Mesodermal cell (in vitro differentiated cells): ENCODE data around the gene MSMP.

ENCODE experiments used
- H3K27ac ChIP-seq: 2 replicates; pipeline ENCODE4 v1.7.0; 2013; ENCODE audit warnings: mild to moderate bottlenecking, low read depth, low read length, moderate library complexity; ENCODE audit not compliant: severe bottlenecking
- H3K36me3 ChIP-seq: 2 replicates; pipeline ENCODE4 v1.7.1; 2013; ENCODE audit warnings: mild to moderate bottlenecking, low read length, moderate library complexity; ENCODE audit not compliant: control insufficient read depth, insufficient read depth
- H3K4me1 ChIP-seq: one replicate; pipeline ENCODE4 v1.7.1; 2013; ENCODE audit warnings: mild to moderate bottlenecking, low read length; ENCODE audit not compliant: insufficient read depth, control insufficient read depth, poor library complexity, severe bottlenecking
- H3K4me3 ChIP-seq: 2 replicates; pipeline ENCODE4 v1.7.0; 2013; ENCODE audit warnings: low read length, control low read depth, mild to moderate bottlenecking; ENCODE audit not compliant: insufficient read depth, poor library complexity, severe bottlenecking; ENCODE audit errors: extremely low read depth
- H3K9me3 ChIP-seq: 2 replicates; pipeline ENCODE4 v1.7.1; 2013; ENCODE audit warnings: mild to moderate bottlenecking, low read length, moderate library complexity; ENCODE audit not compliant: control insufficient read depth
- WGBS, 2 experiments: methylation state at CpG; one replicate each; pipeline ENCODE4 v1.1.5; 2013; ENCODE audit warnings: missing lambda C conversion rate in 2 of 2; ENCODE audit not compliant: insufficient coverage in 2 of 2; 5-methylcytosine and 5-hydroxymethylcytosine counted together

The MSMP gene

DNA sequence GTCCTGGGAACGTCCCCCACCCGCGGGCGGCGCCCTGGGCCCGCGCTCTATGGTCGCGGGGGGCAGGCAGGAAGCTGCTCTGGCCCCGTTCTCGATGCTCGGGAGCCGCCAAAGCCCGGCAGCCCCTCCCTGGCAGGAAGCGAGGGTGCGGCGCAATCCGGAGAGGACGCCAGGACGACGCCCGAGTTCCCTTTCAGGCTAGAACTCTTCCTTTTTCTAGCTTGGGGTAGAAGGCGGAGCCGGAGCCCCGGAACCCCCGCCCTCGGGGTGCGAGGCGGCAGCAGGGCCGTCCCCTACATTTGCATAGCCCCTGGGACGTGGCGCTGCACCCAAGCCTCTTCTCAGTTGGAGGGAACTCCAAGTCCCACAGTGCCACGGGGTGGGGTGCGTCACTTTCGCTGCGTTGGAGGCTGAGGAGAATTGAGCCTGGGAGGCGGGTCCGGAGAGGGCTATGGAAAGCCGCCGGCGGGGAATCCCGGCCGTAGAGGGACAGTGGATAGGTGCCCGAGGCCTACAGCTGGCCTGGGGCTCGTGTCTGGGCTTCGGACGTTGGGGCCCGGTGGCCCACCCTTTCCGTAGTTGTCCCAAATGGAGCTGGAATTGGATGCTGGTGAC is 21.8 kb downstream of the MSMP start, which contains the start of the genes CREB3 and TLN1:
Gene CREB3, plus strand, starts transcription at position 482 of the 615 bp plus-strand sequence. Its CDS starts 107 bp downstream, at position 589.
Gene TLN1, minus strand, starts transcription at position 11 of the 615 bp plus-strand sequence. CDS start 6,501 bp downstream, outside the sequence.
- 0% methylated on average over 45 to 48 of the region's 49 CpGs for WGBS, 2 experiments
- H3K4me3 ChIP-seq, result peak within 1 kb of the TSS; percentile 94
- no peaks in the 10 kb centered on the region for H3K9me3 ChIP-seq
- peak within 1 kb of the TSS; percentile 91 for H3K27ac ChIP-seq
- H3K4me1 ChIP-seq, result peaks cover 49% of the 10 kb centered on the region
- peaks cover 31% of the 10 kb centered on the region for H3K36me3 ChIP-seq

DNA sequence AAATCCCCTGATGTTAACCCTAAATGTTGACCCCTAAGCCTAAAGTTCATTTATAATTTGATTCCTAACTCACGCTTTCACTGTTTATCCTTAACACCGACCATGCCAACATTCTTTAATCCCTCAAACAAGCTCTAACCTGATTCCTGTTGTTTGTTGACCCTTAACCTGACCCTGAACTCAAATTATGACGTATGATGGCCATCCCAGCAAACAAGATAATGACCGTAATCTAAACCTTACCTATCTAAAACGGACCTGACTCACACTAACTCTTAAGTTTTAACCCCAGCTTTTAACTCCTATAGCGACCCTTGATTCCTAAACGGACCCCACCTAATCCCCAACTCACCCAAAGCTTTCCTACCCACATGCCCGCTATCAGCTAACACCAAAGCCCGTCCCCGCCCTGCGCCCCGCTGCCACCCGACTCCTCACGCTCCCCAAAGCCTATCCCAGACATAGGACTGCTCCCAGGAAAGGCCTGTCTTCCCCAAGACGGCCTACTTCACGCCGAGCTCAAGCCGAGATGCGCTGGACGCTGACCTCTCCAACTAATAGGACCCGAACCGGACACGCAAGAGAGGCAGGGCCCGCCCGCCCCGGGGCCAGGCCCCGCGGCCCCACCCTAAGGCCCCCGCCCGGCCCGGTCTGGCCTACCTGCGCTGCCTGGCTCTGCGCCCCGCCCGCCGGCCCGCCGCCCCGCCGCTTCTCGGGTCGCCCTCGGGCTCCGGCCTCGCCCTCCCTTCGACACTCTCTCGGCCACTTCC is 22.5 kb downstream of the MSMP start:
- Histone ChIP-seq H3K4me3 (peak overlapping the region; percentile 94), H3K9me3 (no peaks in the 10 kb centered on the region), H3K36me3 (peaks cover 30% of the 10 kb centered on the region), H3K4me1 (peaks cover 55% of the 10 kb centered on the region), H3K27ac (peak overlapping the region; percentile 91)
- WGBS, 2 experiments, result 0% methylated on average over 23 to 39 of the region's 47 CpGs

DNA sequence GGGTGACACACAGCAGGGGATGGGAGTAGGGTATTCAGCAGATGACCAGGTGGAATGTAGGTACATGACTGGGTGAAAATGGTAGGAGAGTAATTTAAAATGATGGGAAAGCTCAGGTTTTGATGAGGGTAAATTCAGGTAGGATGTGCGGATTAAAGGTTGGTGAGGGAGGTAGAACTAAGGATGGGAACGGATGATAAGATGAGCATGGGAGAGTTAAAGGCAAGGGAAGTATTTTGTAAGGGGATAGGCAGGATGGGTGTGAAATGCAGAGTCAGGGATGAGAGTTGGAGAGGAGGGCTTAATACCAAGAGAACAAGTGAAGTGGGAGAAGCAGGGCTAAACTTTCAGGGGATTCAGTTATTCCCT is 23.6 kb downstream of the MSMP start:
- H3K36me3 ChIP-seq, result peaks cover 34% of the 10 kb centered on the region
- peak overlapping the region; percentile 94 for H3K4me3 ChIP-seq
- H3K27ac ChIP-seq, result no peak overlapping the region
- H3K4me1 ChIP-seq, result peaks cover 47% of the 10 kb centered on the region
- 91 to 93% methylated on average over 2 of the region's 2 CpGs for WGBS, 2 experiments
- H3K9me3 ChIP-seq, result no peaks in the 10 kb centered on the region

DNA sequence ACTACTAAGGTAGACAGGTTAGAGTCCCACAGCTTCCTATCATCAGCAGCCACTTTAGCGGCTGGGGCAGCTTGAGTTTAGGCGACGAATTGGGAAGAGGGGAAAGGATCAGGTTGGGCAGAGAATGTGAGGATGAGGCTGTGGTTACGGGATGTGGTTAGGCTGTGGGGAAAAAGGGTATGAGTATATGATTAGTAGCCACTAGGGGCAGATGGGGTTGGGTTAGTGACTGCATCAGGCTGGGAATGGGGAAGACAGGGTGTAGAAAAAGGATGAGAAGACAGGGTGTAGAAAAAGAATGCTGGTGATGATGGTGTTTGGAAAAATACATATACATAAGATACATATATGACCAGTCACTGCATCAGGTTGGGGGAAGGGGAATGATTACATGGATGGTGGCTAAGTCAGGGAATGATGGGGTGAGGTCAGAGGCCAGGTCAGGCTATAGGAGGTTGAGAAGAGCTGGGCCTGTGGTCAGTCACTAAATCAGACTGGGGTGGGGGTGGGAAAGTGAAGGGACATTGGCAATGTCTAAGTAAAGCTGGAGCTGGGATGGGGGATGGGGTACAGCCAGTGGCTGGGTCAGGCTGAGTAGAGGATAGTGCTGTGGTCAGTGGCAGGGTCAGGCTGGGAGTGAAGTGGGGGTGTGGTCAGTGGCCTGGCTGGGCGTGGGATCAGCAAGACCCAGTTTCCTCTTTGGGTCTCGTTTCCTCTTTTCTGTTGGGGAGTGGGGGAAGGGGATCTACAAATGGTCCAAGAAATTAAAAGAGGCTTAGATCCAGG is 24.2 kb downstream of the MSMP start:
- WGBS, 2 experiments, result 10 to 27% methylated on average over 5 to 6 of the region's 6 CpGs
- H3K4me1 ChIP-seq, result peaks cover 46% of the 10 kb centered on the region
- peak overlapping the region; percentile 91 for H3K27ac ChIP-seq
- peaks cover 34% of the 10 kb centered on the region for H3K36me3 ChIP-seq
- H3K4me3 ChIP-seq, result peak overlapping the region; percentile 94
- no peaks in the 10 kb centered on the region for H3K9me3 ChIP-seq

DNA sequence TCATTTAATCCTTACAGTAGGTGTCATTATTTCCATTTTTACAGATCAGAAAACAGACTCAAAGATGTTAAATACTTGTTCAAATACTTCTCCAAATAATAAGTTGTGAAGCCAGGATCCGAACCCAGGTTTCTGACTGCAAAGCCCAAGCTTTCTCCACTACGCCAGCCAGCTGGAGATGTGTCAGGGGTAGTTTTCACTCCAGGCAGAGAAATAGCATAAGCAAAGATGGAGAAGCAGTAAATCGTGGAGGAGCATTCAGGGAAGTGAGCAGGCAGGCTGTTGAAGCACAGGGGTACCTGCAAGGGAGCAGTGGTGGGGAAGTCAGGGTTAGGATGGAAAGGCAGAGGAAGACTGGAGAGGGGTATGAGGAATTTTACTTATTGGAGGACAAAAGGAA is 25.0 kb downstream of the MSMP start:
- Histone ChIP-seq H3K9me3 (no peaks in the 10 kb centered on the region), H3K27ac (peak overlapping the region; percentile 91), H3K36me3 (peaks cover 34% of the 10 kb centered on the region), H3K4me3 (peak overlapping the region; percentile 94), H3K4me1 (peaks cover 46% of the 10 kb centered on the region)
- WGBS, 2 experiments, result 79 to 84% methylated on average over 2 to 3 of the region's 3 CpGs

DNA sequence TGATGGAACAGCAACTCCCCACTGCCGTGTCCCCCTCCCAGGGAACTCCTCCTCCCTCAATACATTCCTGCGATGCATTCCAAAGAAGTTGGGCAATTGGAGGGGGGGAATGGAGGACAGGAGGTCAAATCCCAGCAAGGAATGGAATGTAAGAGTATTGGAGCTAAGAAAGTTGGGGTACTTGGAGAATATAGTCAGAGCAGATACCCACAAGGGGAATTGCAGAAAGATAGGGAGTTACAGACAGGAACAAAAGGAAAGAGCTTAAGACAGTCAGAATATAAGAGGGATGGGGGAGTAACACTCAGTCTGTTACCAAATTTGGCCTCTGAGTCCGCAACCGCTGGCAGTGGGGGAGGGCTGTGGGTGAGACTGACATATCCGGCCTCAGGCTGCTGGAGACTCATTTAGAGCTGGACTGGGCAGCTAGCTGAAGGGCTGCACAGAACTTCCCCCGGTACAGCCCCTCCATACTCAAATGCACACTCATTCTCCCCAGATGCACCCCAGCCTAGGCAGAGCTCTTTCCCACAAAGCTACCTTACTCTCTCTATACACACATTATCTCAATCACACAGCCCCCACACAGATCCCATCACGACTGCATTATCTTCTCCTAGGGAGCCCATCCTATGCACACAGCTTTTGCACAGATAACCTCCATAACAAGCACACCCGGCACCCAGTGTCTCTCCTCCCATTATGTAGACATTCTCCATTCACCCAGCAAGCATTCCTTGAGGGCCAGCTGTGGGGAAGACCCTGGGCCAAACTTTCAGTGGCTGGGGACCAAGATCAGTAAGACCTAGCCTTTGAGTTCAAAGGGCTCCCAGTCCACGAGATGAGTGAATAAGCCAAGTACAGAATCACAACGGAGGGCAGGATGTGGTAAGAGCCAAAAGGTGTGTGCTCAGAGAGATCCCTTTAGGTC is 25.8 kb downstream of the MSMP start:
- WGBS, 2 experiments, result 2 to 14% methylated on average over 6 to 7 of the region's 10 CpGs
- no peaks in the 10 kb centered on the region for H3K9me3 ChIP-seq
- peaks cover 38% of the 10 kb centered on the region for H3K36me3 ChIP-seq
- peak overlapping the region; percentile 94 for H3K4me3 ChIP-seq
- H3K4me1 ChIP-seq, result peaks cover 39% of the 10 kb centered on the region
- H3K27ac ChIP-seq, result peak overlapping the region; percentile 91

DNA sequence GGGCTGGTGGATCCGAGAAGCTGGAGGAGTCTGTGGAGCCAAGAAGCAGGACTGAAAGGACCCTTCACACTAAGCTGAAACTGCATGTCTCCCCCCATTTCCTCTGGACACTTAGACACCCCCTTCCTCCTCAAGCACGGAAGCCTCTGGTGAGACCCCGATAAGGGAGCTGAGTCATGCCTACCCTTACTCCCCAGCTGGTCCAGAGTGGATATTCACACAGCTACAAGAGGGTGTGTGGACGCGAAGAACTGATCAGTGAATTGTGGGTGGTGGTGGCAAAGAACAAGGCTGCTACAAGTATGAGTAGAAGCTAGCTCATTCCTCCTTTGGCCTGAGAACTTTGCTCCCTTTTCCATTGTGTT is 26.4 kb downstream of the MSMP start:
- peak overlapping the region; percentile 94 for H3K4me3 ChIP-seq
- peaks cover 45% of the 10 kb centered on the region for H3K36me3 ChIP-seq
- H3K9me3 ChIP-seq, result no peaks in the 10 kb centered on the region
- peaks cover 39% of the 10 kb centered on the region for H3K4me1 ChIP-seq
- WGBS, 2 experiments, result 14% methylated on average over 1 of the region's 5 CpGs; no CpG with 5 or more reads in 1 of the 2 experiments
- H3K27ac ChIP-seq, result peak overlapping the region; percentile 91

DNA sequence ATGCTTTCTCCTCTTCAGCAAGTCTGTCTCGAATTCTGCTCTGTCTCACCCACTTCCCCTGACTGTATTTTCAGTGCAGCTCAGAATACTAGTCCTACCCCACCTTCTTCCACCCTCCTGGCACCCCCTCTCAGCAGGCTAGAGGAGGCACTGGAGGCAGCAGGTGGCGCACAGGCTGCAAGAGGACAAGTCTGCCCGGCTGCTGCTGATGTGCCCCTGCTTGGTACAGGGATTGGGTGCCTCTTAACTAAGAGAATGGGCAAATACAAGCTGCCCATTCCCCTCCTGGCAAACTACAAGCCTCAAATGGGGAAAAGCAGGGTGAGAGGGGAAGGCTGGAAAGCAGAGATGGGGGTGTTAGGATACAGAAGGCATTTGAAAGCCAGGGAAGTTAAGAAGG is 27.1 kb downstream of the MSMP start:
- H3K4me3 ChIP-seq, result peak overlapping the region; percentile 94
- WGBS, 2 experiments, result 38 to 69% methylated on average over 1 of the region's 3 CpGs
- peaks cover 52% of the 10 kb centered on the region for H3K36me3 ChIP-seq
- H3K4me1 ChIP-seq, result peaks cover 39% of the 10 kb centered on the region
- H3K9me3 ChIP-seq, result no peaks in the 10 kb centered on the region
- peak overlapping the region; percentile 91 for H3K27ac ChIP-seq

DNA sequence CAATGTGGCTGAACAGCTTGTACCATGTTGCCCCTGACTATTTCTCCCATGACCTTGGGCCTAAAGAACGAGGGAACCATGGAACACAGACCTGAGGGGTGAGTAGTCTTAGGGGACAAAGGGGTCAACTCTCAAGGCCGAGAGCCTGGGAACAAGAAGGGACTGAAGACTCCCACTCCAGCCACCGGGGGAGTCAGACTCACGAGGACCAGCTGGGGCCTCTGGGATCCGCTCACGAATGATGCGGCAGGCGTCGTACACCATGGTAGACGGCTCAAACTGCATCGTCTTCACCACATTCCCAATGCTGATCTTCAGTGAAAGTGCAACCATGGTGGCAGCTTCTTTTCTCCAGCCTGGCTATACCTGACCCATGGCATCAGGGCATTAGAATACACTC is 28.7 kb downstream of the MSMP start:
- Histone ChIP-seq H3K4me1 (peaks cover 33% of the 10 kb centered on the region), H3K4me3 (no peak overlapping the region), H3K9me3 (no peaks in the 10 kb centered on the region), H3K36me3 (peaks cover 68% of the 10 kb centered on the region), H3K27ac (no peak overlapping the region)
- 93 to 97% methylated on average over 10 to 11 of the region's 11 CpGs for WGBS, 2 experiments

DNA sequence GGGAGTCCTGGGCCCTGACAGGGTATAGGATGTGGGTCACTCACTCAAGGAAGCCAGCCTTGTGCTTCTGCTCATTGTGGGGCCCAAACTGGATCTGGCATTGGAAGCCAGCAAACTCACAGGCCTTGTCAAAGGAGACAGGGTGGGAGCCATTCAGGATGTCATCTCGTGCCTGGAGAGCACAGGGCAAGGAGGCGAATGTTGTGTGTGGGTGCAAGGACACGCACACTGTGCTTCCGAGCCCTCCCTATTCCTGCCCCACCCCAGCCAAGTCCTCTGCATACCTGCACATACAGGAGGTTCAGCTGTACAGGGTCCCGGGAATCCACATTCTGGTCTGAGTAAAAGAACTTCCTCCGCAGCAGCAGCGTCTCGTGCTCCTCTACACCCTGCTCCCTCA is 30.2 kb downstream of the MSMP start:
- 95 to 96% methylated on average over 5 to 7 of the region's 8 CpGs for WGBS, 2 experiments
- H3K9me3 ChIP-seq, result no peaks in the 10 kb centered on the region
- peaks cover 20% of the 10 kb centered on the region for H3K4me1 ChIP-seq
- H3K36me3 ChIP-seq, result peaks cover 82% of the 10 kb centered on the region
- H3K27ac ChIP-seq, result no peak overlapping the region
- no peak overlapping the region for H3K4me3 ChIP-seq
